Endometrial microvascular endothelial cells (primary cell): ENCODE results near the gene LEMD3. TPM values are rescaled to one million over a fixed set of nuclear protein-coding genes. Genes with fewer than 3 reads are reported as not detected.

Experiments used
- in situ Hi-C: cut with HindIII; loops from 2 replicates; pipeline ENCODE4 v1.10.0; 2017; ENCODE audit warnings: low sequenced_read_pairs, low pct_unique_long_range_greater_than_20kb; ENCODE audit errors: inconsistent ontology term
- total RNA-seq: library from RNA; depleted of rRNA; stranded (reverse); fragments of >200 nt; gene quantifications from one replicate; pipeline ENCODE4 v1.2.3, GENCODE V29; 2015; ENCODE audit errors: inconsistent ontology term

LEMD3 gene
- total RNA-seq, 1 donor from 2014 or later: 17.1 TPM

GRCh38 chr12:65200007-65200665 is 30.8 kb downstream of the LEMD3 start:
- in situ Hi-C loops: no loop called here

- in situ Hi-C loops: no loop called here
Observed at GRCh38 chr12:65203376-65203775, 34.0 kb downstream of the LEMD3 start.

DNA sequence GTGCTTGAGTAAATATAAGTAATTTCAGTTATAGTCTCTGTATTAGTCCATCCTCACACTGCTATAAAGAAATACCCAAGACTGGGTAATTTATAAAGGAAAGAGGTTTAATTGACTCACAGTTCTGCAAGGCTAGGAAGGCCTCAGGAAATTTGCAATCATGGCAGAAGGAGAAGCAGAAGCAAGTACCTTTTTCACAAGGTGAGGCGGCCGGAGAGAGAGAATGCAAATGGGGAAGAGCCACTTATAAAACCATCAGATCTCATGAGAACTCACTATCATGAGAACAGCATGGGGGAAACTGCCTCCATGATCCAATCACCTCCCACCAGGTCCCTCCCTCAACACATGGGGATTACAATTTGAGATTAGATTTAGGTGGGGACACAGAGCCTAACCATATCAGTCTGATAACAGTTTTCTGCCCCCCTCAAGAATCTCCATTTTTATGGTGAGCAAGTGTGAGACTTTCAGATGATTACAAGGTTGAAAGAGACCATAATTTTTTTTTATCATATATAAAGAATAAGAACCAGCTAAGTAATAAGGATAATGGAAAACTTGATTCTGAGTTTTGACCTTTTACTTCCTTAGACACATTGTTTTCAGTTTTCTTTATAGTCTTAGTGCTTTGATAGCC is 35.6 kb downstream of the LEMD3 start:
- in situ Hi-C loops: no loop called here

GRCh38 chr12:65205886-65206285 is 36.5 kb downstream of the LEMD3 start:
- in situ Hi-C loops: no loop called here

DNA sequence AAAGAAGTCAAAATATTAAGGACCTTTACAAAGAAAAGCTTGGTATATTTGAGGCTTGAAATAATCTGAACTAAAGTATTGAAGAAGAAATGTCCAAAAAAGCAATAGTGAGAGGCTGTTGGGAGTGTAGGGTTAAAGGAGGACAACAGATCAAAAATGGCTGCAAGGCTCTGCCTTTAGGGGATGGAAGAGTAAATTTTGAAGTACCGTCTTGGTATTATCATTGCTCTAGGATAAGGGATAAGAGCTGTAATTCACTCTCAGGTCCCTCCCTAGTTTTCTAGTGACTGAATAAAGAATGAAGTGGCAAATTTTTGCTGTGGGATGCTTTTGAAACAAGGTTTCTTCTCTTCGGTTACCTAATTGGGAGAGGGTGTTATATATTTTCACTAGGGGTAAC is 38.7 kb downstream of the LEMD3 start:
- in situ Hi-C loops: no loop called here

GRCh38 chr12:65208964-65209654 is 39.7 kb downstream of the LEMD3 start:
- in situ Hi-C loops: no loop called here

- in situ Hi-C loops: no loop called here
Observed at GRCh38 chr12:65209655-65210043, 40.3 kb downstream of the LEMD3 start.

- in situ Hi-C loops: no loop called here
Observed at GRCh38 chr12:65217086-65217485, 47.7 kb downstream of the LEMD3 start.

GRCh38 chr12:65220761-65221160 is 51.4 kb downstream of the LEMD3 start:
- in situ Hi-C loops: no loop called here

- in situ Hi-C loops: no loop called here
Observed at GRCh38 chr12:65229441-65229840, 60.1 kb downstream of the LEMD3 start.

GRCh38 chr12:65232476-65233077 is 63.2 kb downstream of the LEMD3 start:
- in situ Hi-C loops: no loop called here

GRCh38 chr12:65237153-65237552 is 67.8 kb downstream of the LEMD3 start:
- in situ Hi-C loops: no loop called here

- in situ Hi-C loops: no loop called here
Observed at GRCh38 chr12:65238609-65239008, 69.2 kb downstream of the LEMD3 start.

DNA sequence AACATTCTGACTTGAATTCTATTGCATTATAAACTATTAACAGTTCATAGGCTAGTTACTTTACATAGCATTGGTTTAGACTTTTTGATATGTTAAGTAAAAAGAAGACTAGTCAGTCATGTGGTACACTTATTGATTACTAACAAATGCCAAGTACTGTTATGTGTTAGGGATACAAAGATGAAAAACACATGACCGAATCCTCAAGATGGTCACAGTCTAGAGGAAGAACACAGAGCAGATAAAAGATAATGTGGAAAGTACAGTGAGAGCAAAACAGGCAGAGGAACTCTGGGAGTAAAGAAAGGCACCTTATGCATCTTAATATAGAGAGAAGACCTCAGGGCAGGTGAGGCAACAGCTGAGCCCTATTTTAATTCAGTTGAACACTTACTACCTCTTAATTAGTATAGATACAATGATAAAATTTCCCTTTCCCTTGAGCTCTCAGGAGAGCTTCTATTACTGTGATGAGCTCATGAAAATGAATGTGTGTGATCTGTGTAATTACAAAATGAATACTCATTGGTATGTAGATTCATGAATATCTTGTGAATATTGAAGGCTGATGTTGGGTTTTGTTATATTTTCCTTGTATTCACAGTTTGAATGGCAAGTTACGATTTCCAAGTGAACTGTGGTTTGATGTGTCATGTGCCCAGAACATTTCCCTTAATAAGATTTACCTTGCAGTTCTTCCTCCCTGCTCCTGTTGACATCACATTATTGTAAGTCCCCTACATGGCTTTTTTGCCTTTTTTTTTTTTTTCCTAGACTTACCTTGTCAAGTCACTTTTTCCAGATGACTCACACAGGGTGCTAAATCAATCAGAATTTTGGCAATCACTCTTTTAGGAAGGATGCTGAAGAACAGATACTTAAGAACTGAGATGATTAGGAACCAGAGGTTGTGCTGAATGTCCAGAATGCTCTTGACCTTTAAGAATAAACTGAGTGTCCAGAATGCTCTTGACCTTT is 79.6 kb downstream of the LEMD3 start:
- in situ Hi-C loops: no loop called here

- in situ Hi-C loops: no loop called here
Observed at GRCh38 chr12:65252515-65252914, 83.1 kb downstream of the LEMD3 start.

- in situ Hi-C loops: no loop called here
Observed at GRCh38 chr12:65257986-65258385, 88.6 kb downstream of the LEMD3 start.

DNA sequence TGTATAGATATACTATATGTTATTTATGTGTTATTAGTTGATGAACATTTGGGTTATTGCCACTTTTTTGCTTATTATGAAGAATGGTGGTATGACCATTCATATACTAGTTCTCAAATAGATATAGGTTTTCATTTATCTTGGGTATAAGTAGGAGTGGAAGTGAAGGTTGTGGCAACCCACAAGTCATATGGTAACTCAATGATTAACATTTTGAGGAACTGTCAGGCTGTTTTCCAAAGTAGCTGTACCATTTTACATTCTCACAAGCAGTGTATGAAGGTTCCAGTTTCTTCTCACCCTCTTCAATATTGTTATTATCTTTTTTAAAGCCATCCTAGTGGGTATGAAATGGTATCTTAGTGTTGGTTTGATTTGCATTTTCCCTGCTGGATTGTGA is 90.1 kb downstream of the LEMD3 start:
- in situ Hi-C loops: no loop called here

DNA sequence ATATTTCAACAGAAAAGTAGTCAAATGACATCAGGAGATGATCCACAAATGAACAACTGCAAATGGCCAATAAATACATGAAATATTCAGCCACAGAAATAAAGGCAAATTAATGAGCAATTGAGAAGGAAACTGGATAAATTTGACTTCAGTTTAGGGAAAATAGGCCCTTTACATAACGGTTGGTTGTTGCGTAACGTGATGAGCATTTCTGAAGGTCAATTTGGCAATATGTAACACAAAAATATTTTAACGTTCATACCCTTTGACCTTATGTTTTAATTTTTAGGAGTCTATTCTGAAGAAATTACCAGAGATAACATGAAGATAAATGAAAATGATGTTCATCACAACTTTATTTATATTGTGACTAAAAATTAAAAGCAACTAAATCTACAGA is 94.4 kb downstream of the LEMD3 start:
- in situ Hi-C loops: no loop called here

DNA sequence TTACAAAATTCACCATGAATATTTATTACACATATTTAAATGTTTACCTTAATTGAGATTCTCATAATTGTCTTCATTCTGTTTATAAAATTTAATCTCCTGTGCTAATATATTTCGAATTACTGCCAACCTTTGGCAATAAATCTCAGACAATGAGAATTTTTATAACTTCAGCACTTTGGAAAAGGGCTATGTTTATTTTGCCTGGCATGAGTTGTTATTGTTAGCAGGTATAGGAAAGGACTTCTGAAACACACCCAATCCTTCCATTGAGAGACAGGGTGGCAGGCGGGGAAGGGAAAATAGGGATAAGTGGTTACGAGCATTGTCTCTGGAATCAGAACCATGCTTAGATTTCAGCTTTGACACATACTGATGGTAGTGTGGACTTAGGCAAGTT is 97.0 kb downstream of the LEMD3 start:
- in situ Hi-C loops: no loop called here
